ENCODE measurements around the gene OTOS. TPM values are rescaled to one million over a fixed set of nuclear protein-coding genes. Genes with fewer than 3 reads are reported as not detected.
A peak's percentile ranks its signal among the peaks of the same experiment; 100 is the strongest.

The OTOS gene
- total and polyA plus RNA-seq, 2 of the 13 experiments (the other 11 are each of a cell fraction or from before 2014, with no cell fraction given), result not detected

DNA sequence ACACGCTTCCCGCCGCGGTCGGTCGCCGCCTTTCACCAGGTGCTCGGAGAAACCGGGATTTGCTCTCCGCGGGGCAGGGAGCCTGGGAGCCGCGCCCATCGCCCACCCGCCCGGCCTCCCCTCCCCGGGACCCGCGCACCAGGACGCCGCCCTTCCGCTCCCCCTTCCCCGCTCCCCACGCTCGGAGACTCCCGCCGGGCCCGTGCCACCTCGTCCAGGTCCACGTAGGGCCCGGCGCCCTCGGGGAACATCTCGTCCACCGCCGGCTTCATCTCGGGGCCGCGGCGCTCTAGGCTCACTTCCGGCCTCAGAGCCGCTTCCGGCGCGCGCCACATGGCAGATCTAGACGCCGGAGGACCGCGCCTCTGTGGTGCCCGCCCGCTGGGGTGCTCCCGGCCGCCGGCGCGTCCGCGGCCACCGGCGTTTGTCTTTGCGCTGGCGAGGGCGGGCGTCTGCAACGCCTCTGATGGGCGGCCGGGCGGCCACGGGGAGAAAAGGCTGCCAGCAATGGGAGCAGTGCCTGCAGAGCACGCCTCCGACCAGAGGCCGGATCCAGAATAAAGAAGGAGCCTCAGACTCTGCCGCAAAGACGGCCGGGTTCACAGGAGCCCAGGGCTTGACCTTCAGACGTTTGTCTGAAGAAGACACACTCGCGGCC is 4.3 kb downstream of the OTOS start, which contains the start of gene COPS9 (continued):
- TF ChIP-seq, protein P1, sequence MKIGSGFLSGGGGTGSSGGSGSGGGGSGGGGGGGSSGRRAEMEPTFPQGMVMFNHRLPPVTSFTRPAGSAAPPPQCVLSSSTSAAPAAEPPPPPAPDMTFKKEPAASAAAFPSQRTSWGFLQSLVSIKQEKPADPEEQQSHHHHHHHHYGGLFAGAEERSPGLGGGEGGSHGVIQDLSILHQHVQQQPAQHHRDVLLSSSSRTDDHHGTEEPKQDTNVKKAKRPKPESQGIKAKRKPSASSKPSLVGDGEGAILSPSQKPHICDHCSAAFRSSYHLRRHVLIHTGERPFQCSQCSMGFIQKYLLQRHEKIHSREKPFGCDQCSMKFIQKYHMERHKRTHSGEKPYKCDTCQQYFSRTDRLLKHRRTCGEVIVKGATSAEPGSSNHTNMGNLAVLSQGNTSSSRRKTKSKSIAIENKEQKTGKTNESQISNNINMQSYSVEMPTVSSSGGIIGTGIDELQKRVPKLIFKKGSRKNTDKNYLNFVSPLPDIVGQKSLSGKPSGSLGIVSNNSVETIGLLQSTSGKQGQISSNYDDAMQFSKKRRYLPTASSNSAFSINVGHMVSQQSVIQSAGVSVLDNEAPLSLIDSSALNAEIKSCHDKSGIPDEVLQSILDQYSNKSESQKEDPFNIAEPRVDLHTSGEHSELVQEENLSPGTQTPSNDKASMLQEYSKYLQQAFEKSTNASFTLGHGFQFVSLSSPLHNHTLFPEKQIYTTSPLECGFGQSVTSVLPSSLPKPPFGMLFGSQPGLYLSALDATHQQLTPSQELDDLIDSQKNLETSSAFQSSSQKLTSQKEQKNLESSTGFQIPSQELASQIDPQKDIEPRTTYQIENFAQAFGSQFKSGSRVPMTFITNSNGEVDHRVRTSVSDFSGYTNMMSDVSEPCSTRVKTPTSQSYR (CRISPR knock-in tag; IDR thresholded peaks at IDR 0.05; ENCODE audit: borderline replicate concordance), result no peak; the same call in 1 of the 2 replicates
- peak; percentile 77 for TF ChIP-seq HNRNPK (IDR thresholded peaks at IDR 0.05; ENCODE audit: low read depth, low read length, poor library complexity, severe bottlenecking)
- TF ChIP-seq, protein P2, sequence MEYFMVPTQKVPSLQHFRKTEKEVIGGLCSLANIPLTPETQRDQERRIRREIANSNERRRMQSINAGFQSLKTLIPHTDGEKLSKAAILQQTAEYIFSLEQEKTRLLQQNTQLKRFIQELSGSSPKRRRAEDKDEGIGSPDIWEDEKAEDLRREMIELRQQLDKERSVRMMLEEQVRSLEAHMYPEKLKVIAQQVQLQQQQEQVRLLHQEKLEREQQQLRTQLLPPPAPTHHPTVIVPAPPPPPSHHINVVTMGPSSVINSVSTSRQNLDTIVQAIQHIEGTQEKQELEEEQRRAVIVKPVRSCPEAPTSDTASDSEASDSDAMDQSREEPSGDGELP (IDR thresholded peaks at IDR 0.05; ENCODE audit: borderline replicate concordance, low read depth), result peak; percentile 47; the same call in 1 of the 2 replicates
- no peak for TF ChIP-seq SP4 (CRISPR knock-in tag; IDR thresholded peaks at IDR 0.05)
- TF ChIP-seq ASH2L (IDR thresholded peaks at IDR 0.05; ENCODE audit: insufficient read length, low read depth, low read length), result peak; percentile 78
- TF ChIP-seq KLF13 (CRISPR knock-in tag; IDR thresholded peaks at IDR 0.05), result no peak
- no peak for TF ChIP-seq GPN1 (CRISPR knock-in tag; IDR thresholded peaks at IDR 0.05; ENCODE audit: borderline replicate concordance)
- TF ChIP-seq, protein P3, sequence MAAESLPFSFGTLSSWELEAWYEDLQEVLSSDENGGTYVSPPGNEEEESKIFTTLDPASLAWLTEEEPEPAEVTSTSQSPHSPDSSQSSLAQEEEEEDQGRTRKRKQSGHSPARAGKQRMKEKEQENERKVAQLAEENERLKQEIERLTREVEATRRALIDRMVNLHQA (CRISPR knock-in tag; IDR thresholded peaks at IDR 0.05), result no peak
- TF ChIP-seq, protein P4, sequence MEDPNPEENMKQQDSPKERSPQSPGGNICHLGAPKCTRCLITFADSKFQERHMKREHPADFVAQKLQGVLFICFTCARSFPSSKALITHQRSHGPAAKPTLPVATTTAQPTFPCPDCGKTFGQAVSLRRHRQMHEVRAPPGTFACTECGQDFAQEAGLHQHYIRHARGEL (CRISPR knock-in tag; IDR thresholded peaks at IDR 0.05), result no peak
- peak; percentile 57 for TF ChIP-seq ERF (CRISPR knock-in tag; IDR thresholded peaks at IDR 0.05)
- peak; percentile 65 for TF ChIP-seq SAFB2 (CRISPR knock-in tag; IDR thresholded peaks at IDR 0.05; ENCODE audit: borderline replicate concordance, low read depth)
- TF ChIP-seq ZNF335 (CRISPR knock-in tag; IDR thresholded peaks at IDR 0.05), result peak; percentile 90
- no peak for TF ChIP-seq ZNF3 (CRISPR knock-in tag; IDR thresholded peaks at IDR 0.05)
- TF ChIP-seq NFIC (IDR thresholded peaks at IDR 0.05; ENCODE audit: low read length), result no peak; the same call in 1 of the 2 replicates
- 0 out of 2 replicates have a peak, but pooled peaks have one; percentile 41 for TF ChIP-seq TP53 (CRISPR knock-in tag; conservative IDR thresholded peaks at IDR 0.05)
- peak; percentile 48; the same call in 1 of the 2 replicates for TF ChIP-seq ZBTB20 (CRISPR knock-in tag; IDR thresholded peaks at IDR 0.05; ENCODE audit: borderline replicate concordance, low read depth)
- TF ChIP-seq, protein P5, sequence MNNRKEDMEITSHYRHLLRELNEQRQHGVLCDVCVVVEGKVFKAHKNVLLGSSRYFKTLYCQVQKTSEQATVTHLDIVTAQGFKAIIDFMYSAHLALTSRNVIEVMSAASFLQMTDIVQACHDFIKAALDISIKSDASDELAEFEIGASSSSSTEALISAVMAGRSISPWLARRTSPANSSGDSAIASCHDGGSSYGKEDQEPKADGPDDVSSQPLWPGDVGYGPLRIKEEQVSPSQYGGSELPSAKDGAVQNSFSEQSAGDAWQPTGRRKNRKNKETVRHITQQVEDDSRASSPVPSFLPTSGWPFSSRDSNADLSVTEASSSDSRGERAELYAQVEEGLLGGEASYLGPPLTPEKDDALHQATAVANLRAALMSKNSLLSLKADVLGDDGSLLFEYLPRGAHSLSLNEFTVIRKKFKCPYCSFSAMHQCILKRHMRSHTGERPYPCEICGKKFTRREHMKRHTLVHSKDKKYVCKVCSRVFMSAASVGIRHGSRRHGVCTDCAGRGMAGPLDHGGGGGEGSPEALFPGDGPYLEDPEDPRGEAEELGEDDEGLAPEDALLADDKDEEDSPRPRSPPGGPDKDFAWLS (CRISPR knock-in tag; IDR thresholded peaks at IDR 0.05; ENCODE audit: borderline replicate concordance), result no peak
- TF ChIP-seq ZNF451 (CRISPR knock-in tag; IDR thresholded peaks at IDR 0.05), result peak; percentile 90
- TF ChIP-seq SMARCE1 (IDR thresholded peaks at IDR 0.05; ENCODE audit: borderline replicate concordance), result no peak
- TF ChIP-seq TOE1 (CRISPR knock-in tag; IDR thresholded peaks at IDR 0.05), result peak; percentile 42; the same call in 1 of the 2 replicates
- TF ChIP-seq TARDBP (CRISPR knock-in tag; IDR thresholded peaks at IDR 0.05), result peak; percentile 85
- TF ChIP-seq AHR (CRISPR knock-in tag; IDR thresholded peaks at IDR 0.05), result peak; percentile 49; the same call in 1 of the 2 replicates
- no peak for TF ChIP-seq SATB2 (CRISPR knock-in tag; IDR thresholded peaks at IDR 0.05)
